Measurements from ENCODE around the gene KAT5.

- TF ChIP-seq CTCF (conservative IDR thresholded peaks at IDR 0.05) (peak; percentile 4; the same call in 1 of the 2 replicates), EZH2 (IDR thresholded peaks at IDR 0.05; ENCODE audit: low read depth) (no peak)
These were observed 32.6 kb downstream of the KAT5 start for GRCh38 chr11:65744699-65745042.
